ENCODE data around the gene TXNDC9.
"Not testable (repeated sequence)": the region's sequence is repeated elsewhere in the genome, so short reads cannot be mapped to it uniquely, and the experiment has no call there.

DNA sequence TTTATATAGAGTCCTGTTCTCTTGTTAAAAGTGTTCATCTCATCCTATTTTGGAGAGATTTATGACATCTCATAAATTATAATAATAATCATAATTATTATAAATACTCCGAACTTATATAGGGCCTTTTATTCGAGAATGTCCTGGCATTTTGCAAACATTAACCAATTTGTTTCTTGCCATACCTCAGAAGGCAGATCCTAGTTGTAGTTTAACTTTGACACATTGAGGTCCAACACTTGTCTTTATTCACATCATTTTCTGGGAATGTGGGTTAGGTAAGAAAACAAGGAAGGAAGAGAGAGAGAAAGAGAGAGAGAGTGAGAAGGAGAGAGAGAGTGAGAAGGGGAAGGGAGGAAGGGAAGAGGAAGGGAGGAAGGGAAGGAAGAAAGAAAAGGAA is 35.0 kb downstream of the TXNDC9 start, which contains the start of gene LYG1:
- TF ChIP-seq, protein P1, sequence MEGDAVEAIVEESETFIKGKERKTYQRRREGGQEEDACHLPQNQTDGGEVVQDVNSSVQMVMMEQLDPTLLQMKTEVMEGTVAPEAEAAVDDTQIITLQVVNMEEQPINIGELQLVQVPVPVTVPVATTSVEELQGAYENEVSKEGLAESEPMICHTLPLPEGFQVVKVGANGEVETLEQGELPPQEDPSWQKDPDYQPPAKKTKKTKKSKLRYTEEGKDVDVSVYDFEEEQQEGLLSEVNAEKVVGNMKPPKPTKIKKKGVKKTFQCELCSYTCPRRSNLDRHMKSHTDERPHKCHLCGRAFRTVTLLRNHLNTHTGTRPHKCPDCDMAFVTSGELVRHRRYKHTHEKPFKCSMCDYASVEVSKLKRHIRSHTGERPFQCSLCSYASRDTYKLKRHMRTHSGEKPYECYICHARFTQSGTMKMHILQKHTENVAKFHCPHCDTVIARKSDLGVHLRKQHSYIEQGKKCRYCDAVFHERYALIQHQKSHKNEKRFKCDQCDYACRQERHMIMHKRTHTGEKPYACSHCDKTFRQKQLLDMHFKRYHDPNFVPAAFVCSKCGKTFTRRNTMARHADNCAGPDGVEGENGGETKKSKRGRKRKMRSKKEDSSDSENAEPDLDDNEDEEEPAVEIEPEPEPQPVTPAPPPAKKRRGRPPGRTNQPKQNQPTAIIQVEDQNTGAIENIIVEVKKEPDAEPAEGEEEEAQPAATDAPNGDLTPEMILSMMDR (conservative IDR thresholded peaks at IDR 0.05; ENCODE audit: low read length): not testable (repeated sequence)
- TF ChIP-seq EZH2phosphoT487 (IDR thresholded peaks at IDR 0.05; ENCODE audit: borderline replicate concordance): not testable (repeated sequence)

Measured in Loucy (cell line).